ENCODE data around the gene MSRB3.

DNA sequence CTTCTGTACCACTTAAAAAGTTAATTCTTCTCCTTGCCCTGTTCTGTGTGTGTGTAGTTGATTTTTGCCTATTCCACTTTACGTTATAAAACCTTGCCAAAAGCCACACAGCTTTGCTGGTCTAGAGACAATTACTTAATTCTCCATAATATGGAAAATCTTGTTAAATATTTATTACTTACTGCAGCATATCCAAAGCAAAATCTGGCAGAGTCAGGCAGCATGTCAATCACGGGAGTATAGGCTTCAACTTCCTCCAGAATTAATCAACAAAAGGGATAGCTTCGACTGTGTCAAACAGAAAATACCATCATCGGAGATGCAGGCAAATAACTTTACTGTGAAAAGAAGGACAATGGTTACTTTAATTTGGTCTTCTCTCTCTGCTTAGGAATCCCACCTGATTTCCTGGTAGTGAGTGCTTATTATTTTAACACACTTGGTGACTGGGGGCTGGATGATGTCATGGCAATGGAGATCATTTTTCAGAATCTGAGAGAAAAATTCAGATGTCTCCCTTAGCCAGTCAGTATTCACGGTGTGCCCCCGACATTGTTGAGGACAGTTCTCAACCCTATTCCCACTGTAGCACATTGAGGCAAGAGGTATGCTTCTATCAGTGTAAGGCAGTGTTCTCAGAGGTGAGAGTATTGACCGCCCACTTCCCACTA, 3.7 kb upstream of the MSRB3 start:
- TF ChIP-seq, protein P1, sequence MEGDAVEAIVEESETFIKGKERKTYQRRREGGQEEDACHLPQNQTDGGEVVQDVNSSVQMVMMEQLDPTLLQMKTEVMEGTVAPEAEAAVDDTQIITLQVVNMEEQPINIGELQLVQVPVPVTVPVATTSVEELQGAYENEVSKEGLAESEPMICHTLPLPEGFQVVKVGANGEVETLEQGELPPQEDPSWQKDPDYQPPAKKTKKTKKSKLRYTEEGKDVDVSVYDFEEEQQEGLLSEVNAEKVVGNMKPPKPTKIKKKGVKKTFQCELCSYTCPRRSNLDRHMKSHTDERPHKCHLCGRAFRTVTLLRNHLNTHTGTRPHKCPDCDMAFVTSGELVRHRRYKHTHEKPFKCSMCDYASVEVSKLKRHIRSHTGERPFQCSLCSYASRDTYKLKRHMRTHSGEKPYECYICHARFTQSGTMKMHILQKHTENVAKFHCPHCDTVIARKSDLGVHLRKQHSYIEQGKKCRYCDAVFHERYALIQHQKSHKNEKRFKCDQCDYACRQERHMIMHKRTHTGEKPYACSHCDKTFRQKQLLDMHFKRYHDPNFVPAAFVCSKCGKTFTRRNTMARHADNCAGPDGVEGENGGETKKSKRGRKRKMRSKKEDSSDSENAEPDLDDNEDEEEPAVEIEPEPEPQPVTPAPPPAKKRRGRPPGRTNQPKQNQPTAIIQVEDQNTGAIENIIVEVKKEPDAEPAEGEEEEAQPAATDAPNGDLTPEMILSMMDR (IDR thresholded peaks at IDR 0.05; ENCODE audit: control extremely low read depth in 1 of 3, insufficient read depth in 1 of 3, low read depth in 1 of 3, low read length in 3 of 3) = no peak
- TF ChIP-seq SRF (IDR thresholded peaks at IDR 0.05; ENCODE audit: low read depth, low read length) (no peak), EZH2 (IDR thresholded peaks at IDR 0.05; ENCODE audit: low read depth, low read length, severe bottlenecking) (no peak), TAF7 (optimal IDR thresholded peaks at IDR 0.05; ENCODE audit: borderline replicate concordance, low read depth, low read length) (no peak), NRF1 (IDR thresholded peaks at IDR 0.05; ENCODE audit: low read depth, low read length) (no peak), SP2 (IDR thresholded peaks at IDR 0.05; ENCODE audit: low read length) (no peak)
- TF ChIP-seq, protein P2, sequence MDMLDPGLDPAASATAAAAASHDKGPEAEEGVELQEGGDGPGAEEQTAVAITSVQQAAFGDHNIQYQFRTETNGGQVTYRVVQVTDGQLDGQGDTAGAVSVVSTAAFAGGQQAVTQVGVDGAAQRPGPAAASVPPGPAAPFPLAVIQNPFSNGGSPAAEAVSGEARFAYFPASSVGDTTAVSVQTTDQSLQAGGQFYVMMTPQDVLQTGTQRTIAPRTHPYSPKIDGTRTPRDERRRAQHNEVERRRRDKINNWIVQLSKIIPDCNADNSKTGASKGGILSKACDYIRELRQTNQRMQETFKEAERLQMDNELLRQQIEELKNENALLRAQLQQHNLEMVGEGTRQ (IDR thresholded peaks at IDR 0.05; ENCODE audit: low read length) = no peak
- TF ChIP-seq, protein P3, sequence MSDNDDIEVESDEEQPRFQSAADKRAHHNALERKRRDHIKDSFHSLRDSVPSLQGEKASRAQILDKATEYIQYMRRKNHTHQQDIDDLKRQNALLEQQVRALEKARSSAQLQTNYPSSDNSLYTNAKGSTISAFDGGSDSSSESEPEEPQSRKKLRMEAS (IDR thresholded peaks at IDR 0.05) = no peak
